GM21526 (cell line): ENCODE data around the gene TMOD1.

Experiments
- ATAC-seq: cut with Tn5 transposase; IDR thresholded peaks from one replicate; pipeline ENCODE4 v1.9.1; 2021; ENCODE audit warnings: moderate library complexity; ENCODE audit not compliant: unreplicated experiment, low FRiP score

Gene TMOD1

GRCh38 chr9:97627624-97628023, 126.2 kb downstream of the TMOD1 start:
- ATAC-seq = no peak

GRCh38 chr9:97628668-97629067, 127.2 kb downstream of the TMOD1 start:
- no peak for ATAC-seq

GRCh38 chr9:97629156-97629555, 127.7 kb downstream of the TMOD1 start:
- no peak for ATAC-seq

GRCh38 chr9:97630591-97630990, 129.1 kb downstream of the TMOD1 start:
- no peak for ATAC-seq

- ATAC-seq = peak; percentile 10
Observed at GRCh38 chr9:97632248-97632984, 130.9 kb downstream of the TMOD1 start.

- ATAC-seq = peak; percentile 82
Observed at GRCh38 chr9:97632985-97633858, 131.8 kb downstream of the TMOD1 start, which contains the start of the genes NCBP1 and TSTD2. Gene NCBP1, plus strand, starts transcription at chr9:97633821. Its CDS starts 61 bp downstream, at chr9:97633882. Gene TSTD2, minus strand, starts transcription at chr9:97633368. Its CDS starts 5,806 bp downstream, at chr9:97627562.

GRCh38 chr9:97633859-97634490, 132.5 kb downstream of the TMOD1 start:
- no peak for ATAC-seq

GRCh38 chr9:97635026-97635425, 133.6 kb downstream of the TMOD1 start:
- no peak for ATAC-seq

- no peak for ATAC-seq
Observed at GRCh38 chr9:97636903-97637302, 135.4 kb downstream of the TMOD1 start.

- ATAC-seq = no peak
Observed at GRCh38 chr9:97638666-97639065, 137.2 kb downstream of the TMOD1 start.

GRCh38 chr9:97640325-97640724, 138.9 kb downstream of the TMOD1 start:
- ATAC-seq = no peak

- ATAC-seq = no peak
Observed at GRCh38 chr9:97645720-97646119, 144.3 kb downstream of the TMOD1 start.

- ATAC-seq = no peak
Observed at GRCh38 chr9:97647996-97648395, 146.5 kb downstream of the TMOD1 start.
